Central memory CD8-positive, alpha-beta T cell (primary cell): ENCODE results near the gene SLX9.
"Not testable (repeated sequence)": the region's sequence is repeated elsewhere in the genome, so short reads cannot be mapped to it uniquely, and the experiment has no call there.

Source experiments
- ATAC-seq: fragments of 150-1000 bp; cut with Tn5 transposase; replicated peaks from 2 replicates; pipeline ENCODE4 v1.10.0; 2022; ENCODE audit warnings: mild to moderate bottlenecking, moderate FRiP score, moderate number of reproducible peaks; ENCODE audit not compliant: poor library complexity, severe bottlenecking; ENCODE audit errors: extremely low read depth
- DNase-seq, 2 donors: peaks; one replicate each; pipeline ENCODE4 v3.0.0; 2021; ENCODE audit warnings: low spot score in 2 of 2
- H3K27ac Mint-ChIP-seq: one replicate; pipeline ENCODE4 v1.8.0; 2022; ENCODE audit warnings: low read depth, mild to moderate bottlenecking, moderate library complexity, mixed read lengths
- H3K27me3 Mint-ChIP-seq: one replicate; pipeline ENCODE4 v1.8.0; 2022; ENCODE audit warnings: mixed read lengths
- H3K36me3 Mint-ChIP-seq: one replicate; pipeline ENCODE4 v1.8.0; 2022; ENCODE audit warnings: mild to moderate bottlenecking, moderate library complexity, mixed read lengths; ENCODE audit not compliant: insufficient read depth
- H3K4me1 Mint-ChIP-seq: one replicate; pipeline ENCODE4 v1.8.0; 2022; ENCODE audit warnings: mixed read lengths
- H3K4me3 Mint-ChIP-seq: one replicate; pipeline ENCODE4 v1.8.0; 2022; ENCODE audit warnings: mild to moderate bottlenecking, moderate library complexity, mixed read lengths
- H3K9me3 Mint-ChIP-seq: one replicate; pipeline ENCODE4 v1.8.0; 2022; ENCODE audit warnings: mixed read lengths

The SLX9 gene

DNA sequence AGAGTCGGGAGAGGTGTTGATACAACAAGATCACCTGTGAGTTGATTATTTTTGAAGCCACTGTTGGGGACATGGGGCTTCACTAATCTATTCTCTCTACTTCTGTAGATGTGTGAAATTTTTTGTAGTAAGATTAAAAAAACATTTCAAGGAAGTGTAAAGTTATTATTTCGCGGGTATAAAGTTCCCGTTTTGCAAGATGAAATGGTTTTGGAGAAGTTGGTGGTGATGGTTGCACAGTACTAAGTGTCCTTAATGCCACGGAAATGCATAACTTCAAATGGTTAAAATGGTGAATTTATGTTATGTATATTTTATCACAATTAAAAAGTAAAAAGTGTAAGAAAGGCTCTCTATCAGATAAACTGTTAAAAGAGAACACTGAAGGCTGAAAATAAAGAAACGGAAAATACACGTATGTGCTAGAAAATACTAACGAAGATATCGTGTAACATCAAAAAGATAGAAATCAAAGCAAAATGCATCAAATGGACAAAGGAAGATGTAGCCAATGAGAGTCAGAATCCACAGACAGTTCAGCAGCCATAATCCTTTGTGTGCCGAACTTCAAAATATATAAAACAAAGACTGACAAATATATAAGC, 16.2 kb upstream of the SLX9 start:
- peak overlapping the region; percentile 93 for H3K4me3 Mint-ChIP-seq
- ATAC-seq = no peak
- peaks cover 84% of the 10 kb centered on the region for H3K4me1 Mint-ChIP-seq
- no peak for DNase-seq
- no peaks in the 10 kb centered on the region for H3K9me3 Mint-ChIP-seq
- peaks cover 21% of the 10 kb centered on the region for H3K36me3 Mint-ChIP-seq
- no peaks in the 10 kb centered on the region for H3K27me3 Mint-ChIP-seq
- H3K27ac Mint-ChIP-seq = peak overlapping the region; percentile 97

DNA sequence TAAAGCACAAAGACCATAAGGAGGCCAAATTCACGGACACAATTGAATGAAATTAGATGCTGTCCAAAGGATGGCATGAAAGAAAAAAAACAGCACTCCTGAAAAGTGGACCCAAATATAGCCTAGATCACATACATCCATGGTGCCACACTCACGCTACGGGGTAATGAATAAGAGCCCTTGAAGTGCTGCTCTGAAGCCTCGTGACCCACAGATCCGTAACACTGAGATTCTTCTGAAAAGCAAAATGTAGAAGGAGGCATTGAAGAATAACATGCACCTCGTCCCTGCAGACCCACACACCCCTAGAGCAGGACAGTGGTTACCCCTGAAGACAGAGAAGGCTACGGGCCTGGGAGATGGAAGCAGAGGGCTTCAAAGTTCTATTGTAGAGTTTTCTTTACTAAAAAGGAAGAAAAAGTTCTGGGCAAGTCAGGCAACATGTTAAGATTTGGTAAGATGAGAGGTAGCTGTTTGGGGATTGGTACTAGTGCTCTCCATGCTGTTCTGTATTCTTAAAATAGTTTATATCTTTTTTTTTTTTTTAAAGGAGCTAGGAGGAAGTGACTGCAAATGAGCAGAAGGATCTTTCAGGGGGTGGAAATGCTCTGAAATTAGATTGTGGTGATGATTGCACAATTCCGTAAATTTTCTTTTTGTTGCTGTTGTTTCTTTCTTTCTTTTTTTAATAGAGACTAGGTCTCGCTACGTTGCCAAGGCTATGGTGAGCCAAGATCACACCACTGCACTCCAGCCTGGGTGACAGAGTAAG, 15.0 kb upstream of the SLX9 start:
- Mint-ChIP-seq H3K27me3 (no peaks in the 10 kb centered on the region), H3K27ac (peak overlapping the region; percentile 24), H3K4me1 (peaks cover 93% of the 10 kb centered on the region), H3K9me3 (no peaks in the 10 kb centered on the region), H3K36me3 (peaks cover 13% of the 10 kb centered on the region), H3K4me3 (peak overlapping the region; percentile 93)
- DNase-seq (no peak), ATAC-seq (no peak)

DNA sequence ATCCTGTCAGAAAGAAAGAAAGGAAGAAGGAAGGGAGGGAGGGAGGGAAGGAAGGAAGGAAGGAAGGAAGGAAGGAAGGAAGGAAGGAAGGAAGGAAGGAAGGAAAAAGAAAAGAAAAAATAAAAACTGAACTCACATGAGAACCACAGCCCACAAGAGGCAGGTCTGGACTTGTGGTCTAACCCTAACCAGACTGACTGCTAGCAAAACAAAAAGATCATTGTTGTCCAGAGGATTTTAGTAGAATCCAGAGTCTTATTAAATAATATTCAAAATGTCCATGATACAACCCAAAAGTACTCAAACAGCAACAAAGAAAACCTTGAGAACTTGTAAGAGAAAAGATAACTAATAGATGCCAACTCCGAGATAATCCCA, 14.5 kb upstream of the SLX9 start:
- H3K9me3 Mint-ChIP-seq = no peaks in the 10 kb centered on the region
- H3K4me1 Mint-ChIP-seq = peaks cover 93% of the 10 kb centered on the region

GRCh38 chr21:44926331-44927101, 13.3 kb upstream of the SLX9 start:
- no peaks in the 10 kb centered on the region for H3K9me3 Mint-ChIP-seq
- ATAC-seq (peak; percentile 7), DNase-seq (no peak)
- H3K4me1 Mint-ChIP-seq = peaks cover 95% of the 10 kb centered on the region
- peaks cover 8% of the 10 kb centered on the region for H3K36me3 Mint-ChIP-seq
- H3K4me3 Mint-ChIP-seq = peak overlapping the region; percentile 93
- H3K27ac Mint-ChIP-seq = peak overlapping the region; percentile 93
- no peaks in the 10 kb centered on the region for H3K27me3 Mint-ChIP-seq

More for the DNA sequence above, 14.5 kb upstream of the SLX9 start:
- Mint-ChIP-seq H3K36me3 (peaks cover 9% of the 10 kb centered on the region), H3K4me3 (peak overlapping the region; percentile 93), H3K27ac (peak overlapping the region; percentile 24), H3K27me3 (no peaks in the 10 kb centered on the region)
- no peak for ATAC-seq
- no peak for DNase-seq

DNA sequence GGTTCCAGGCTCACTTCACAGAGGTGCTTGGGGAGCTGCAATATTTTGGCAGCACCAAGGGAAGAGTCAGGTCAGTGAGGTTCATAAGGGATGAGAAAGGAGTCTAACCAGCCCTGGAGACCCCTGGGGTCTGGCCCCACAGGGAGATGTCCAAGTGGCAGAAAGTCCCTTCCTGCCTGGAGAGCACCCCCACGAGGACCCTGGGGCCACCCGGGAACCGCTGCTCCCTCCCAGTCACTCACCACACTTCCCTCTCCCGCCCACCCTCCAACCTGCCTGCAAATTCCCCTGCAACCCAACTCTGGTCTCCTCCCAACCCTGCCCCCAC, 12.6 kb upstream of the SLX9 start:
- DNase-seq (no peak), ATAC-seq (no peak)
- Mint-ChIP-seq H3K36me3 (peaks cover 8% of the 10 kb centered on the region), H3K27ac (peak overlapping the region; percentile 93), H3K27me3 (no peaks in the 10 kb centered on the region), H3K4me3 (peak overlapping the region; percentile 93), H3K4me1 (peaks cover 88% of the 10 kb centered on the region), H3K9me3 (no peaks in the 10 kb centered on the region)

GRCh38 chr21:44927587-44928461, 12.0 kb upstream of the SLX9 start:
- H3K27me3 Mint-ChIP-seq = no peaks in the 10 kb centered on the region
- no peaks in the 10 kb centered on the region for H3K9me3 Mint-ChIP-seq
- peak overlapping the region; percentile 93 for H3K27ac Mint-ChIP-seq
- DNase-seq (peak; percentile 46 to 69), ATAC-seq (peak; percentile 85)
- H3K4me3 Mint-ChIP-seq = peak overlapping the region; percentile 93
- H3K36me3 Mint-ChIP-seq = peaks cover 8% of the 10 kb centered on the region
- peaks cover 83% of the 10 kb centered on the region for H3K4me1 Mint-ChIP-seq

- H3K27ac Mint-ChIP-seq = peak overlapping the region; percentile 93
Measured at GRCh38 chr21:44928500-44929241, 11.2 kb upstream of the SLX9 start.

GRCh38 chr21:44929242-44929798, 10.5 kb upstream of the SLX9 start:
- H3K27ac Mint-ChIP-seq = peak overlapping the region; percentile 93
- H3K4me3 Mint-ChIP-seq = peak overlapping the region; percentile 93
- peaks cover 6% of the 10 kb centered on the region for H3K36me3 Mint-ChIP-seq
- ATAC-seq = no peak
- peaks cover 69% of the 10 kb centered on the region for H3K4me1 Mint-ChIP-seq
- H3K9me3 Mint-ChIP-seq = no peaks in the 10 kb centered on the region
- no peaks in the 10 kb centered on the region for H3K27me3 Mint-ChIP-seq
- no peak for DNase-seq

More at GRCh38 chr21:44928500-44929241, 11.2 kb upstream of the SLX9 start:
- H3K36me3 Mint-ChIP-seq, H3K9me3 Mint-ChIP-seq, ATAC-seq, H3K27me3 Mint-ChIP-seq, DNase-seq: not testable (repeated sequence)
- H3K4me1 Mint-ChIP-seq = peaks cover 75% of the 10 kb centered on the region
- H3K4me3 Mint-ChIP-seq = peak overlapping the region; percentile 93

GRCh38 chr21:44929799-44930542, 9.9 kb upstream of the SLX9 start:
- no peak for DNase-seq

GRCh38 chr21:44930543-44930981, 9.3 kb upstream of the SLX9 start:
- H3K4me1 Mint-ChIP-seq = peaks cover 56% of the 10 kb centered on the region
- no peaks in the 10 kb centered on the region for H3K27me3 Mint-ChIP-seq
- ATAC-seq (peak; percentile 26), DNase-seq (peak; percentile 51 to 61)
- peaks cover 6% of the 10 kb centered on the region for H3K36me3 Mint-ChIP-seq
- H3K27ac Mint-ChIP-seq = peak overlapping the region; percentile 93
- H3K4me3 Mint-ChIP-seq = peak overlapping the region; percentile 93
- H3K9me3 Mint-ChIP-seq = no peaks in the 10 kb centered on the region

More at GRCh38 chr21:44929799-44930542, 9.9 kb upstream of the SLX9 start:
- ATAC-seq = no peak
- Mint-ChIP-seq H3K36me3 (peaks cover 6% of the 10 kb centered on the region), H3K4me1 (peaks cover 62% of the 10 kb centered on the region), H3K27ac (peak overlapping the region; percentile 93), H3K9me3 (no peaks in the 10 kb centered on the region), H3K4me3 (peak overlapping the region; percentile 93), H3K27me3 (no peaks in the 10 kb centered on the region)

- peaks cover 6% of the 10 kb centered on the region for H3K36me3 Mint-ChIP-seq
- ATAC-seq (no peak), DNase-seq (no peak)
- H3K4me1 Mint-ChIP-seq = peaks cover 52% of the 10 kb centered on the region
- no peaks in the 10 kb centered on the region for H3K27me3 Mint-ChIP-seq
- peak overlapping the region; percentile 93 for H3K27ac Mint-ChIP-seq
- H3K9me3 Mint-ChIP-seq = no peaks in the 10 kb centered on the region
- H3K4me3 Mint-ChIP-seq = peak overlapping the region; percentile 93
Measured at GRCh38 chr21:44931137-44931500, 8.7 kb upstream of the SLX9 start.
